Omental fat pad (tissue), 4 donors: ENCODE measurements around the gene SYNGR4. TPM values are rescaled to one million over a fixed set of nuclear protein-coding genes. Genes with fewer than 3 reads are reported as not detected.

Experiments
- ATAC-seq: fragments of 150-250 bp; one replicate; pipeline ENCODE4 v1.9.1; 2016; ENCODE audit warnings: mild to moderate bottlenecking, moderate library complexity; ENCODE audit not compliant: low FRiP score
- DNase-seq: peaks from one replicate; pipeline ENCODE4 v3.0.0-alpha.2; 2019; ENCODE audit warnings: low spot score
- total RNA-seq, 4 donors: library from RNA; depleted of rRNA; stranded (reverse); fragments of >200 nt; gene quantifications; one replicate each; pipeline ENCODE4 v1.1.0, GENCODE V29; 2016
- TF ChIP-seq, protein P1 (sequence below), 3 donors: fragments of 450-650 bp; IDR thresholded peaks; one replicate each; pipeline ENCODE4 v1.5.1; 2016 to 2017; ENCODE audit warnings: antibody characterized with exemption in 3 of 3, mild to moderate bottlenecking in 3 of 3, moderate library complexity in 2 of 3

SYNGR4 gene
- total RNA-seq, 4 donors from 2014 or later, result not detected

DNA sequence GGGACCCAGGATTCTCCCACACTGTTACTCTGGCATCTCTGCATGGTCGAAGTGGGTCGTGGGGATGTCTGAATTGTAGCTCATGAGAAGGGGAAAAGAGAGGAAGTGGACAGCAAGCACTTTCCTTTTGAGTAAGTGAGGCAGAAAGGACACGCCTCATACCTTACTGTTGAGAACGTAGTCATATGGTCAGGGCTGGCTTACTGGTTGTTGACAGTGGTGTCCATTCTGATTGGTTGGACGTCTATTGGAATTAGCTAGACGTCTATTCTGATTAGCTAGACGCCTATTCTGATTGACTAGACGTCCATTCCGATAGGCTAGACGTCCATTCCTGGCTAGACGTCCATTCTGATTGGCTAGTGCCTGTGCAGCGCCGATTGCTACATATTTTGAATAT is 41.7 kb downstream of the SYNGR4 start:
- no peak for ATAC-seq
- TF ChIP-seq, protein P1, sequence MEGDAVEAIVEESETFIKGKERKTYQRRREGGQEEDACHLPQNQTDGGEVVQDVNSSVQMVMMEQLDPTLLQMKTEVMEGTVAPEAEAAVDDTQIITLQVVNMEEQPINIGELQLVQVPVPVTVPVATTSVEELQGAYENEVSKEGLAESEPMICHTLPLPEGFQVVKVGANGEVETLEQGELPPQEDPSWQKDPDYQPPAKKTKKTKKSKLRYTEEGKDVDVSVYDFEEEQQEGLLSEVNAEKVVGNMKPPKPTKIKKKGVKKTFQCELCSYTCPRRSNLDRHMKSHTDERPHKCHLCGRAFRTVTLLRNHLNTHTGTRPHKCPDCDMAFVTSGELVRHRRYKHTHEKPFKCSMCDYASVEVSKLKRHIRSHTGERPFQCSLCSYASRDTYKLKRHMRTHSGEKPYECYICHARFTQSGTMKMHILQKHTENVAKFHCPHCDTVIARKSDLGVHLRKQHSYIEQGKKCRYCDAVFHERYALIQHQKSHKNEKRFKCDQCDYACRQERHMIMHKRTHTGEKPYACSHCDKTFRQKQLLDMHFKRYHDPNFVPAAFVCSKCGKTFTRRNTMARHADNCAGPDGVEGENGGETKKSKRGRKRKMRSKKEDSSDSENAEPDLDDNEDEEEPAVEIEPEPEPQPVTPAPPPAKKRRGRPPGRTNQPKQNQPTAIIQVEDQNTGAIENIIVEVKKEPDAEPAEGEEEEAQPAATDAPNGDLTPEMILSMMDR (IDR thresholded peaks at IDR 0.05), result no peak
- DNase-seq, result no peak

DNA sequence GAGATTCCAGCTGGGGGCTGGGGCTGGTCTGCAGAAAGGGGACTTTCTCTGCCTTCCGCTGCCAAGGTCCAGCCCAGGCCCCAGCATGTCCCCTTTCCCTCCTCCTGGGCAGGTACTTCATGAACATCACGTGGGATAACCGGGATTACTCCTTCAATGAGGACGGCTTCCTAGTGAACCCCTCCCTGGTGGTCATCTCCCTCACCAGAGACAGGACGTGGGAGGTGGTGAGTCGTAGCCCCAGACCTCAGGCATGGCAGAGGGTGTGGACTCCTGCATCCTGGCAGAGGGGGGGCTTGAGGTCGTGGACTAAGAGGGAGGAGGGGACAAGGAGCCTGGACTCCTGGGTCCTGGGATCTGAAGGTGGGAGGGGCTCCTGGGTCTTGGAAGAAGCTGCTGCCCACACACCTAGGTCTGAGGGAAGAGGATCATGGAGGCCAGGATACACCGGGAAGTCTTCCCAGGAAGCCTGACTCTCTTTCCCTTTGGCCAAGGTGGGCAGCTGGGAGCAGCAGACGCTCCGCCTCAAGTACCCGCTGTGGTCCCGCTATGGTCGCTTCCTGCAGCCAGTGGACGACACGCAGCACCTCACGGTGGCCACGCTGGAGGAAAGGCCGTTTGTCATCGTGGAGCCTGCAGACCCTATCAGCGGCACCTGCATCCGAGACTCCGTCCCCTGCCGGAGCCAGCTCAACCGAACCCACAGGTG is 49.9 kb downstream of the SYNGR4 start:
- ATAC-seq (no peak), DNase-seq (no peak)
- TF ChIP-seq, protein P1 (IDR thresholded peaks at IDR 0.05), result no peak

DNA sequence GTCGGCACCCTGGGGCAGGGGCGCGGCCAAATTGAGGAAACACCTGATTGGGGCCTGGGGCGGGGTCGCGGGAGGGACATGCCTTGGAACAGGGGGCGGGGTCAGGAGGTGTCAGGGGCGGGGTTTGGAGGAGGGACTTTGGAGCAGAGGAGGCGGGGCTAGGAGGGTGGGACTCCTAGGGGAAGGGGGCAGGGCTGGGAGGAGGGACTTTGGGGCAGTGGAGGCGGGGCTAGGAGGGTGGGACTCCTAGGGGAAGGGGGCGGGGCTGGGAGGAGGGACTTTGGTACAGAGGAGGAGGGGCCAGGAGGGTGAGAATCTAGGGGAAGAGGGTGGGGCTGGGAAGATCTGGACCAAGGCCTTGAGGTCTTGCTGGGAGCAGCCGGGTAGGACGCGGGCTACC is 51.2 kb downstream of the SYNGR4 start:
- ATAC-seq, result peak; percentile 75

DNA sequence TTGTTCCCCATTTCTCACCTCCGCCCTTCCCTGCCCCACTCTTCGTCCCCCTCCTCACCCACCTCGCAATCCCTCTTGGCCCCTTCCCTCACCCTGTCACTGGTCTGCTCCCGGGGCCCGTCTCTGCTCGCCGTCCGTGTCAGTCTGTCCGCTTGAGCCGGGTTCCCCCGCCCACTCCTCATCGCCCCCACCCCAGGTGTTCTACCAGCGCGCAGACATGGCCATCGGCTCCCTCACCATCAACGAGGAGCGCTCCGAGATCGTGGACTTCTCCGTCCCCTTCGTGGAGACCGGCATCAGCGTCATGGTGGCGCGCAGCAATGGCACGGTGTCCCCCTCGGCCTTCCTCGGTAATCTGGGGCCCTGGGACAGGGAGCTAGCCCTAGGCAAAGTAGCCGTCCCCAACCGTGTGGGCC is 51.6 kb downstream of the SYNGR4 start:
- ATAC-seq (no peak), DNase-seq (no peak)
- TF ChIP-seq, protein P1 (IDR thresholded peaks at IDR 0.05), result no peak

More for the DNA sequence above, 51.2 kb downstream of the SYNGR4 start:
- DNase-seq, result peak; percentile 69
- TF ChIP-seq, protein P1 (IDR thresholded peaks at IDR 0.05), result no peak

DNA sequence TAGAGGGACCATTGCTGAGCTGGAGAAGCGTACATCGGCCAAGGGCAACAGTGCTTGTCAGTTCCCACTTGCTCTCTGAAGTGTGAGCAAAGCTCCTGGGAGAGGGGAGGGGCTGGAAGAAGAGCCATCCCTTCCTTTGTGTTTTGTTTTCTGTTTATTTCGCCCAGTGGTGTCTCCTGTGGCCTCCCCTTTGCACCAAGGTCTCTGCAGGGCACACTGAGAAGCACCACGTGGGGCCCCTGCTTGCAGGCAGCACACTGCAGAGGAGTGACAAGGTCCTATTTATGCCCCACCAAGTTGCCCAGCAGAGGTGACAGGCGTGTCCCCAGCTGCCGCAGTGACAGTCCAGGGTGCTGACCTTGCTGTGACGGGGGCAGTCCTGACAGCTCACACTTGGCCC is 53.3 kb downstream of the SYNGR4 start:
- no peak for DNase-seq
- no peak for ATAC-seq
- TF ChIP-seq, protein P1 (IDR thresholded peaks at IDR 0.05), result no peak

DNA sequence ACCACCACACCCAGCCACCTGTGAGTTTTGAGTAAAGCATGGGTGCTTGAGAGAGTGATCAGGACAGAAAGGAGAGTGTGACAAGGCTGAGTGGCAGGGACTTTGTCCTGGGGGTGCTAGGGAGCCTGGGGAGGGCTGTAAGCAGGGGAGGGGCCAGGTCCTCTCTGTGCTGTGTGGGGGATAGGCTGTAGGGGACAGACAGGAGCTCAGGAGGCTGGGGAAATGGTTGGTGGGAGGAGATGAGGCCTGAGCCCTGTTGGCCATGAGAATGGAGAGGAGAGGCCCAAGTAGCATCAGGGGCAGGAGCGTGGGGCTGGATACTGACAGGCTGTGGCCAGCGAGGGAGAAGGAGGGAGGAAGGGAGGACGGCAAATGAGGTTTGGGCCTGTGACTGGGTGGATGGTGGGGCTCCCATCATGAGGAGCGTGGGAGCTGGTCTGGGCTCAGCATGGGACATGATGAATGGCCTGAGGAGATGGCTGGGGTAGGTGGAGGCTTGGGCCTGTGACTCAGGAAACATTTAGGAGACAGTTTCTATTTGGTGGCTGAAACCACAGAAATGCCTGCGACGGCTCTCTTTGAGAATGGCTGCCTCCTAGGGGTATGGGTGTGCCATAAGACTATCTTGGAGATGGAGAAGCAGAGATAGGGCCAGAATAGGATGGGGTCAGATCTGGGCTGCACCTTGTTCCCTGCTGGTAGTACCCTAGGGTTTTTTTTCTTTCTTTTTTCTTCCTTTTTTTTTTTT is 54.3 kb downstream of the SYNGR4 start:
- TF ChIP-seq, protein P1 (IDR thresholded peaks at IDR 0.05), result no peak
- DNase-seq (no peak), ATAC-seq (no peak)
